ENCODE data around the gene NKX2-2.

- TF ChIP-seq CTCF (IDR thresholded peaks at IDR 0.05) (no peak), POLR2A (IDR thresholded peaks at IDR 0.05) (no peak), POLR2AphosphoS5 (IDR thresholded peaks at IDR 0.05) (no peak)
These were observed 6.2 kb downstream of the NKX2-2 start for GRCh38 chr20:21507400-21508229.
